Activated CD4-positive, alpha-beta T cell treated with anti-CD3 and anti-CD28 coated beads for 24 hours (primary cell): ENCODE measurements around the gene WDR33.
"Not testable (repeated sequence)": the region's sequence is repeated elsewhere in the genome, so short reads cannot be mapped to it uniquely, and the experiment has no call there.

Experiments used
- DNase-seq, 2 donors: peaks; one replicate each; pipeline ENCODE4 v3.0.0-alpha.2; 2020; ENCODE audit warnings: low read depth in 2 of 2

The WDR33 gene

GRCh38 chr2:127810619-127811396 lies at the start of gene WDR33:
Gene WDR33, minus strand, starts transcription at chr2:127811171. Its CDS starts 40,190 bp downstream, at chr2:127770981.
- DNase-seq = peak; percentile 91 to 93

GRCh38 chr2:127860130-127860529 lies 49.2 kb upstream of the WDR33 start:
- no peak for DNase-seq

GRCh38 chr2:127859712-127860085 lies 48.7 kb upstream of the WDR33 start:
- DNase-seq = peak; percentile 27 to 35

- DNase-seq = no peak
Observed at GRCh38 chr2:127857265-127857808, 46.4 kb upstream of the WDR33 start.

GRCh38 chr2:127853671-127854070 lies 42.7 kb upstream of the WDR33 start:
- DNase-seq = no peak

GRCh38 chr2:127852388-127852787 lies 41.4 kb upstream of the WDR33 start:
- DNase-seq = no peak

- no peak for DNase-seq
Observed at GRCh38 chr2:127847931-127848330, 37.0 kb upstream of the WDR33 start.

GRCh38 chr2:127844973-127845372 lies 34.0 kb upstream of the WDR33 start:
- no peak for DNase-seq

GRCh38 chr2:127843677-127844076 lies 32.7 kb upstream of the WDR33 start:
- no peak for DNase-seq

- no peak for DNase-seq
Observed at GRCh38 chr2:127841466-127842178, 30.7 kb upstream of the WDR33 start.

GRCh38 chr2:127840893-127841292 lies 29.9 kb upstream of the WDR33 start:
- no peak for DNase-seq

GRCh38 chr2:127834951-127835350 lies 24.0 kb upstream of the WDR33 start:
- no peak for DNase-seq

- peak; percentile 34 to 41 for DNase-seq
Observed at GRCh38 chr2:127829845-127830246, 18.9 kb upstream of the WDR33 start.

- DNase-seq = not testable (repeated sequence)
Observed at GRCh38 chr2:127826708-127827107, 15.7 kb upstream of the WDR33 start.

- DNase-seq = no peak
Observed at GRCh38 chr2:127826047-127826446, 15.1 kb upstream of the WDR33 start.

- no peak for DNase-seq
Observed at GRCh38 chr2:127820080-127820668, 9.2 kb upstream of the WDR33 start.

GRCh38 chr2:127818794-127819425 lies 7.9 kb upstream of the WDR33 start:
- DNase-seq = no peak

- DNase-seq = no peak
Observed at GRCh38 chr2:127818241-127818640, 7.3 kb upstream of the WDR33 start.

- no peak for DNase-seq
Observed at GRCh38 chr2:127814677-127815076, 3.7 kb upstream of the WDR33 start.

GRCh38 chr2:127812441-127812840 lies 1.5 kb upstream of the WDR33 start:
- DNase-seq = not testable (repeated sequence)

- DNase-seq = no peak
Observed at GRCh38 chr2:127811397-127812321, 688 bp upstream of the WDR33 start.
